ENCODE data around the gene GRK5.

GRK5 gene

GRCh38 chr10:119474606-119475005 lies 267.2 kb downstream of the GRK5 start:
- POLR2A ChIA-PET (ENCODE audit: low non-redundant PET): no interaction called here
- DNase-seq (ENCODE audit: low spot score): no peak
- H3K27ac ChIP-seq: no peak overlapping the region
- TF ChIP-seq CTCF (conservative IDR thresholded peaks at IDR 0.05; ENCODE audit: low read depth): no peak
- CTCF ChIA-PET: interaction anchor here (0.8 kb wide), 1 partner anchor 15 kb away, joined by 3 read pairs; no protein-coding TSS in a partner anchor

- DNase-seq (ENCODE audit: low spot score): no peak
- H3K27ac ChIP-seq: no peak overlapping the region
- CTCF ChIA-PET: interaction anchor here (0.6 kb wide), 1 partner anchor 229 kb away, joined by 4 read pairs; no protein-coding TSS in a partner anchor
- POLR2A ChIA-PET (ENCODE audit: low non-redundant PET): no interaction called here
- TF ChIP-seq CTCF (conservative IDR thresholded peaks at IDR 0.05; ENCODE audit: low read depth): no peak
Measured at GRCh38 chr10:119477444-119477843, 270.1 kb downstream of the GRK5 start.

DNA sequence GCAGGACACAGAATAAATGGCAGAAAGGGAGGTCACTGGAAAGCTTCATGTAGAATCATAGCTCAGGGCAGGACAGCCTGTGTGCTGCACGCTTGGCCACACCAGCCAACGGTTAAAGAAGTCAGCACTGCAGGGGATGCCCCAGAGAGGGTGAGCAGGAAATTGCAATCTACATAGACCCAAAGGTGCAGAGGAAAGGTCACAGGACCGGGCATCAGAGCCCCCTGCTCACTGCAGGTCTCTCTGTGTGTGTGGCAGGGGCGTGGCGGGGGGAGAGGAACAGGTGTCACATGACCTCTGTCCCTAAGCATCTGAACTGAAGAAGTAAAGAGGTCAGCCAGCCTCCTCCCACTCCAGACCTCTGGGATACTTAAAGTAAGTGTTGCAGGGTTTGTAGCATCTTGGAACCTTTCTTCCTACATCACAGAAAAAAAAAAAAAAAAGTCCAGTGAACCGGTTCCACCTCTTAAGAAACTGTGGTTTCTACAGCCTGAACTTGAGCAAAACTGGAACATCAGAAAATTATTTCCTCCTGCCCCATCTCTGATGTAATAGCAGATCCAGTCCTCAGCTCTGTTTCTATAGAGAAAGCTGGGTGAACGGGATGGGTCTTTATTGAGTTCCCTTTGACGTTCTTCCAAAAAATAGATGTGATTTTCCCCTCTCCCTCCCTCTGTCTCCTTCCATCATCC lies 270.9 kb downstream of the GRK5 start:
- DNase-seq (ENCODE audit: low spot score): no peak
- CTCF ChIA-PET: interaction anchor here (1.6 kb wide), 1 partner anchor 11 kb away, joined by 4 read pairs; no protein-coding TSS in a partner anchor
- no peak for TF ChIP-seq CTCF (conservative IDR thresholded peaks at IDR 0.05; ENCODE audit: low read depth)
- POLR2A ChIA-PET (ENCODE audit: low non-redundant PET): no interaction called here
- no peak overlapping the region for H3K27ac ChIP-seq

- H3K27ac ChIP-seq: no peak overlapping the region
- no peak for TF ChIP-seq CTCF (conservative IDR thresholded peaks at IDR 0.05; ENCODE audit: low read depth)
- POLR2A ChIA-PET (ENCODE audit: low non-redundant PET): no interaction called here
- no peak for DNase-seq (ENCODE audit: low spot score)
- CTCF ChIA-PET: interaction anchor here (0.7 to 1.7 kb wide), 3 partner anchors 11 to 68 kb away, joined by 3 to 4 read pairs (median 4); no protein-coding TSS in a partner anchor
Measured at GRCh38 chr10:119478811-119479341, 271.5 kb downstream of the GRK5 start.

- no peak for TF ChIP-seq CTCF (conservative IDR thresholded peaks at IDR 0.05; ENCODE audit: low read depth)
- CTCF ChIA-PET: interaction anchor here (0.7 to 1.7 kb wide), 4 partner anchors 10 to 68 kb away, joined by 3 to 4 read pairs (median 4); no protein-coding TSS in a partner anchor
- no peak overlapping the region for H3K27ac ChIP-seq
- POLR2A ChIA-PET (ENCODE audit: low non-redundant PET): no interaction called here
- DNase-seq (ENCODE audit: low spot score): no peak
Measured at GRCh38 chr10:119479532-119479931, 272.2 kb downstream of the GRK5 start.

DNA sequence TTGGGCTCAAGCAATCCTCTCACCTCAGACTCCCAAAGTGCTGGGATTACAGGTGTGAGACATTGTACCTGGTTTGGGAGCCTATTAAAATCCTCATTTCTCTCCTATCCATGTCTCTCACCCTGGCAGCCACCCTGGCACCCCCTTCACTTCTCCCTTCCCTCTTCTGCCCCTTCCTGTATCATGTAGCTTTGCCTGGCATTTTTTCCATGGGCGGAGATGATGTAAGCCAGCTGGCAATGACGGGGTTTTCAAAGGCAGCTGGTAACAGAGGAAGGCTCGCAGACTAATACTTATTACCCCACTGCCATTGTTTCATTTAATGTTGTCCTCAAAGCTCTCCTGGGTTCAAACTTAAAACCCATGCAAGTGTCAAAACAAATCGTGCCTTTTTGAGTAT lies 273.3 kb downstream of the GRK5 start:
- CTCF ChIA-PET: interaction anchor here (0.5 to 1.7 kb wide), 6 partner anchors 9 to 271 kb away, joined by 3 to 8 read pairs (median 4); no protein-coding TSS in a partner anchor
- no peak for TF ChIP-seq CTCF (conservative IDR thresholded peaks at IDR 0.05; ENCODE audit: low read depth)
- POLR2A ChIA-PET (ENCODE audit: low non-redundant PET): interaction anchor here (0.7 kb wide), 1 partner anchor 17 kb away, joined by 3 read pairs; no protein-coding TSS in a partner anchor
- no peak overlapping the region for H3K27ac ChIP-seq
- no peak for DNase-seq (ENCODE audit: low spot score)
